Osteocyte (in vitro differentiated cells): ENCODE measurements around the gene AHNAK. TPM values are rescaled to one million over a fixed set of nuclear protein-coding genes. Genes with fewer than 3 reads are reported as not detected.

Experiments
- DNase-seq: peaks from one replicate; pipeline ENCODE4 v3.0.0; 2021; ENCODE audit warnings: mixed read lengths; ENCODE audit not compliant: unreplicated experiment; ENCODE audit errors: extremely low spot score
- H3K27ac Mint-ChIP-seq: one replicate; pipeline ENCODE4 v1.8.0; 2021; ENCODE audit warnings: mild to moderate bottlenecking, mixed read lengths; ENCODE audit not compliant: unreplicated experiment
- H3K27me3 Mint-ChIP-seq: one replicate; pipeline ENCODE4 v1.8.0; 2021; ENCODE audit warnings: mixed read lengths; ENCODE audit not compliant: unreplicated experiment
- H3K36me3 Mint-ChIP-seq: one replicate; pipeline ENCODE4 v1.8.0; 2021; ENCODE audit warnings: mixed read lengths; ENCODE audit not compliant: unreplicated experiment
- H3K4me1 Mint-ChIP-seq: one replicate; pipeline ENCODE4 v1.8.0; 2021; ENCODE audit warnings: mixed read lengths; ENCODE audit not compliant: unreplicated experiment
- H3K4me3 Mint-ChIP-seq: one replicate; pipeline ENCODE4 v1.8.0; 2021; ENCODE audit warnings: mild to moderate bottlenecking, moderate library complexity, mixed read lengths; ENCODE audit not compliant: unreplicated experiment
- H3K9me3 Mint-ChIP-seq: one replicate; pipeline ENCODE4 v1.8.0; 2021; ENCODE audit warnings: mixed read lengths; ENCODE audit not compliant: unreplicated experiment
- CTCF ChIP-seq: fragments of 200-600 bp; sonication (generic); IDR thresholded peaks from 2 replicates; pipeline ENCODE4 v1.5.0; 2021; ENCODE audit warnings: antibody characterized with exemption, mild to moderate bottlenecking, moderate library complexity
- total RNA-seq: library from RNA; stranded (reverse); gene quantifications from 2 replicates; pipeline ENCODE4 v1.2.1, GENCODE V29; 2021

AHNAK gene
- total RNA-seq, 1 donor from 2014 or later = 462 TPM

- H3K27me3 Mint-ChIP-seq = no peaks in the 10 kb centered on the region
- H3K9me3 Mint-ChIP-seq = no peaks in the 10 kb centered on the region
- no peaks in the 10 kb centered on the region for H3K36me3 Mint-ChIP-seq
- peak overlapping the region; percentile 84 for H3K27ac Mint-ChIP-seq
- no peak for TF ChIP-seq CTCF
- H3K4me1 Mint-ChIP-seq = peaks cover 56% of the 10 kb centered on the region
- no peak overlapping the region for H3K4me3 Mint-ChIP-seq
- no peak for DNase-seq
These were observed 146.7 kb downstream of the AHNAK start for GRCh38 chr11:62399878-62400266.

GRCh38 chr11:62399172-62399877 lies 147.3 kb downstream of the AHNAK start:
- DNase-seq = no peak
- H3K4me3 Mint-ChIP-seq = peak overlapping the region; percentile 50
- TF ChIP-seq CTCF = no peak
- no peaks in the 10 kb centered on the region for H3K36me3 Mint-ChIP-seq
- peaks cover 60% of the 10 kb centered on the region for H3K4me1 Mint-ChIP-seq
- no peaks in the 10 kb centered on the region for H3K27me3 Mint-ChIP-seq
- H3K9me3 Mint-ChIP-seq = no peaks in the 10 kb centered on the region
- peak overlapping the region; percentile 84 for H3K27ac Mint-ChIP-seq

GRCh38 chr11:62398011-62398994 lies 148.3 kb downstream of the AHNAK start:
- Mint-ChIP-seq H3K27ac (peak overlapping the region; percentile 84), H3K27me3 (no peaks in the 10 kb centered on the region), H3K4me1 (peaks cover 60% of the 10 kb centered on the region), H3K36me3 (no peaks in the 10 kb centered on the region), H3K4me3 (no peak overlapping the region), H3K9me3 (no peaks in the 10 kb centered on the region)
- TF ChIP-seq CTCF = no peak
- no peak for DNase-seq

GRCh38 chr11:62395885-62396551 lies 150.6 kb downstream of the AHNAK start:
- H3K9me3 Mint-ChIP-seq = no peaks in the 10 kb centered on the region
- H3K4me1 Mint-ChIP-seq = peaks cover 42% of the 10 kb centered on the region
- H3K27ac Mint-ChIP-seq = peak overlapping the region; percentile 57
- H3K36me3 Mint-ChIP-seq = no peaks in the 10 kb centered on the region
- no peak for DNase-seq
- H3K27me3 Mint-ChIP-seq = no peaks in the 10 kb centered on the region
- no peak overlapping the region for H3K4me3 Mint-ChIP-seq
- TF ChIP-seq CTCF = no peak
